HG02870 (cell line): Measurements from ENCODE around the gene FCRL2.
"Not testable (repeated sequence)": the region's sequence is repeated elsewhere in the genome, so short reads cannot be mapped to it uniquely, and the experiment has no call there.

ENCODE experiments used
- ATAC-seq: cut with Tn5 transposase; IDR thresholded peaks from one replicate; pipeline ENCODE4 v1.9.1; 2021; ENCODE audit warnings: mild to moderate bottlenecking, moderate library complexity; ENCODE audit not compliant: unreplicated experiment

FCRL2 gene

GRCh38 chr1:157758018-157758417 lies 18.9 kb downstream of the FCRL2 start:
- no peak for ATAC-seq

- ATAC-seq, result no peak
Observed at GRCh38 chr1:157753611-157754010, 23.3 kb downstream of the FCRL2 start.

GRCh38 chr1:157751283-157751682 lies 25.6 kb downstream of the FCRL2 start:
- no peak for ATAC-seq

GRCh38 chr1:157748262-157748817 lies 28.6 kb downstream of the FCRL2 start:
- ATAC-seq, result no peak

DNA sequence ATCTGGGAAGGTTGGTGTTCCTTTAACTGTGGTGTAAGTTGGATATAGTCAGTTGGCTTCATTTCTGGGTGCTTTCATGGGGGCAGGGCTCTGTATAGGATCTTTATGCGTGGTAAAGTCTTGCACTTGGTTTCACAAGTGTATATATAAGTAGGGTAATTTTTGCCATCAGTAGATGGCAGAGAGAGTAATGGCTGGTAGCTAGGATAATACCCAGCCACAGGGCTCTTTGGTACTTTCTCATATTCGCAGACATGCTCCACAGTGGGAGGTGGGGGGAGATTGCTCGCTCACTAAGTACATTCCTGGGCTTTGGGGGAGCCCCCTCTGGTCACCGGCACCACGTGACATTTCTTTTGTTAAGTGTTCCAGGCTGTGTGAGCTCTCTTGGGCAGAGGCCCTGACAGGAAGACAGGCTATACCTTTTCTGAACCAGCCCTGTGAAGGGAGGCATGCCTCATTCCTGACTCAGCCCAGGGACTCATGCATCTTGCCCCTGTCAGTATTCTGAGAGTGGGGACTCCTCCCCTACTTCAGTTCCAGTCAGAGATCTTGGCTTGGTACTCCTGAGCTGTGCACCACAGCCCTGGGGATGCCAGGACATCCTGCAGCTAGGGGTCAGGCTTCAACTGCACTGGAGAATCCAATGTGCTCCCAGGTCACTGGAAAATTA lies 37.6 kb downstream of the FCRL2 start:
- ATAC-seq, result no peak

- ATAC-seq, result not testable (repeated sequence)
Observed at GRCh38 chr1:157735991-157736390, 40.9 kb downstream of the FCRL2 start.

- ATAC-seq, result peak; percentile 48
Observed at GRCh38 chr1:157734321-157734720, 42.6 kb downstream of the FCRL2 start.

- ATAC-seq, result no peak
Observed at GRCh38 chr1:157732755-157733154, 44.2 kb downstream of the FCRL2 start.

GRCh38 chr1:157725221-157725577 lies 51.7 kb downstream of the FCRL2 start:
- no peak for ATAC-seq

DNA sequence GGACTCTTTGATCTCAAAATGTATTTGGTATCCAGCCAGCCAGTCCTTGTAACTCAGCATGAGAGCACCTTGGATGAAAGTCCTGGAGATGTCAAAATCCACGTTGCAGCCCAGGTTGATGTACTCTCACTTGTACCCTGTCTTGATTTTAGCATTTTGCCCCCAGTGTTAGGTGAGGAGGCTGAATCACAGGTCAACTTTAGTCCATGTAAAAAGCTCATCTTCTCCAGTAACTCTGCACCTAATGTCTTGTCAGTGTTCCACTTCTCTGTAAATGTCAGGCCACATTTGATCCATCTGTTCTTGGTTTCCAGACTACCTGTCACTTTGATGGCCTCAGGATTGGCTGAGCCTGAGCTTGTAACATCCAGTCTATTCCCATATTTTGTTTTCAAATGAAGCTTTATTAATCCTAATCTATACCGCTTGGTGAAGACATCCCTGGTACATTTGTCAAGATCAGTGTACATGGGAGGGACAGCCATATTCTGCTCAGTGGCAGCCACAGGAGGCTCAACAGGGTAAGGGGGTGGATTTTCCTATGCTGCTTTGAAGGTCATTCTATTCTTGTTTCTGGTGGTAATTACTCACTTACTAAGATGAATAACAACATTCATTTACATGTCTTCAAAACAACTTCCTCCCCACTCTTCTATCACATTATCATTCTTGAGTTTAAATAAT lies 52.3 kb downstream of the FCRL2 start:
- ATAC-seq, result no peak

- no peak for ATAC-seq
Observed at GRCh38 chr1:157723157-157723556, 53.8 kb downstream of the FCRL2 start.

GRCh38 chr1:157721985-157722384 lies 54.9 kb downstream of the FCRL2 start:
- no peak for ATAC-seq

GRCh38 chr1:157715736-157716135 lies 61.2 kb downstream of the FCRL2 start:
- ATAC-seq, result no peak

DNA sequence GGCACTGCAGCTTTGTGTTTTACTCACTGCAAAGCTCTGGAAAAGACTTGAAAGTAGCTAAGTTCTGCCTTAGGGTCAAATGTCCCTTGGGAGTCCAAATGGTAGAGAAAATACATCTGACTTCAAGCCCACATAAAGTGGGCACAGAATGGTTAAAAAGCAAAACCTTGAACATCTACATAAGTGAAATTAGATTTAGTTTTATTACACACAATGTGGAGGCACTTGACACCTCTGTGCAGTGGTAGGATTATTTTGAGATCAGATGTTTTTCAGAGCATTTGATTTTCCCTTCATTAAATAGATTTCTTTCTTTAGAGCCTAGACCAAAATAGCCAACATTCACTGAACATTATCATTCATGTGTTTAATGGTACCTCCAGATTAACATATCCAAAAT lies 65.1 kb downstream of the FCRL2 start:
- no peak for ATAC-seq

DNA sequence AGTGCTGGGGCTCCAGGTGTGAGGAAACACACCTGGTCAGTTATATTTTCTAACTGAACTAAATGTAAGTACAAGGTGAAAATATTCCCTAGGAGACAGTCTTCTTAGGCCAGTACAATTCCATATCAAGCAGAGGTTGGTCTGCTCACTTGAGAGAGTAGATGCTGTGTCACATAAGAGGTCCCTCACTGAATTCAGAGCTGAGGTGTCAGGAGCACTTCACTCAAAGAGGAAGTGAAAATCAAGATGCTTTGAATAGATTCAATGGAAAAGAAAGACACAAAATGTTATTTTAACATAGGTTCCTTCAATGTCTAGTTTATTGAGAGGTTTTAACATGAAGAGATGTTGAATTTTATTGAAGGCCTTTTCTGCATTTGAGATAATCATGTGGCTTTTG lies 72.1 kb downstream of the FCRL2 start:
- ATAC-seq, result no peak

- ATAC-seq, result no peak
Observed at GRCh38 chr1:157703981-157704380, 73.0 kb downstream of the FCRL2 start.

DNA sequence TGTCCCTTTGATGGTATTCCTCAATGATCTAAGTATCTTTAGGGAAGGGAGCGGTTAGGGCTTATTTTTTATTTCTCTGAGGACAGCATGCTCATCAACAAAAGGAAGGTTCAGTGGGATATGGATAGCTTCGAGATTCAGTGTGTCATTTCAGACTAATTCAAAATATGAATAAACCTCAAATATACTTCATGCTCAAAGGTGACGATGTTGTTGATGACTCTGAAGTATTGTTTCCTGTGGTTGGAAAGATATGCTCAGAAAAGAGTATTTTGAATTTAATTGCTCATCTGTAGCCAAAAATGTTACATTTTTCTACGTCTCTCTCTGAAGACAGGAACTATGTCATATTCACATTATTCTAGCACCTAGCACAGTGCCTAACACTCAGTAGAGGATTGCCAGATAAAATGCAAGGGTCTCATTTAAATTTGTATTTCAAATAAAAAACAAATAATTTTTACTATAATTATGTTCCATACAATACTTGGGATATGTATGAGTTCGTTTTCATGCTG lies 74.6 kb downstream of the FCRL2 start:
- no peak for ATAC-seq

DNA sequence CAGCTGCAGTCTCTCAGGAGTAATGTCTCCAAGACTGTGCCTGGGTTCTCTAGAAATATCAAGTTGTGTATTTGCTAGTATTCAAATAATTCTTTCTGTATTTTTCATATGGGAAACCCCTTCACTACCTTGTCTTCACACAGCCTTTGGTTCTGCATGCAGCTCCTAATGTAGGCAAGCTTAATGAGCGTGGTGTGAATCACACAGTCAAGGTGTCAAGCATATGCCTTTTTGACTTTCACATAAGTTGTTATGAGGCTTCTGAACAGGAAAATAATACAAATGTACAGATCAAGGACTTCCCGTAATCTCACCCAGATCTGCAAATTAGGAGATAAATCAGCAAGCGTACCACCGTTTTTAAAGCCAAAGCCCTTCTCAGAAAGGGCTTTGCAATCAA lies 76.2 kb downstream of the FCRL2 start, which contains the start of gene FCRL3:
Gene FCRL3 (minus strand): TSS at position 38 of the 400 bp plus-strand sequence. CDS start 280 bp downstream, outside the sequence.
- ATAC-seq, result no peak

DNA sequence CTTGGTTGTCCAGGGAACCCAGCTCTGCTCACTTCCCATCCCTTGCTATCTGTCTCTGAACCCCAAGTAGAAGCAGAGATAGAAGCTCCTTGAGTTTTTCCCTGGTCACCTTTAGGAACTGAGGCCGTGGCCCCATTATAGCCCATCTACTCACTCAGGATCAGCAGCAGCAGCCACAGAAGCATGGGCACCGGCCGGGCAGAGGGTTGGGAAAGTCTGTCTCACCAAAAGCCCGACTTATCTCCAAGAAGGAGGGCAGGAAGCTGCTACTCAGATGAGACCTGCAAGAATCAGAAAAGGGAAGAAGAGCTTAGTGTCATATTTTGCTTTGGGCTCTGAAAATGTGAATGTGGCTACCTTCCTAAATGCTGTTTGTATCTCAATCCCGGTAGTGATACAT lies 76.6 kb downstream of the FCRL2 start:
- no peak for ATAC-seq

DNA sequence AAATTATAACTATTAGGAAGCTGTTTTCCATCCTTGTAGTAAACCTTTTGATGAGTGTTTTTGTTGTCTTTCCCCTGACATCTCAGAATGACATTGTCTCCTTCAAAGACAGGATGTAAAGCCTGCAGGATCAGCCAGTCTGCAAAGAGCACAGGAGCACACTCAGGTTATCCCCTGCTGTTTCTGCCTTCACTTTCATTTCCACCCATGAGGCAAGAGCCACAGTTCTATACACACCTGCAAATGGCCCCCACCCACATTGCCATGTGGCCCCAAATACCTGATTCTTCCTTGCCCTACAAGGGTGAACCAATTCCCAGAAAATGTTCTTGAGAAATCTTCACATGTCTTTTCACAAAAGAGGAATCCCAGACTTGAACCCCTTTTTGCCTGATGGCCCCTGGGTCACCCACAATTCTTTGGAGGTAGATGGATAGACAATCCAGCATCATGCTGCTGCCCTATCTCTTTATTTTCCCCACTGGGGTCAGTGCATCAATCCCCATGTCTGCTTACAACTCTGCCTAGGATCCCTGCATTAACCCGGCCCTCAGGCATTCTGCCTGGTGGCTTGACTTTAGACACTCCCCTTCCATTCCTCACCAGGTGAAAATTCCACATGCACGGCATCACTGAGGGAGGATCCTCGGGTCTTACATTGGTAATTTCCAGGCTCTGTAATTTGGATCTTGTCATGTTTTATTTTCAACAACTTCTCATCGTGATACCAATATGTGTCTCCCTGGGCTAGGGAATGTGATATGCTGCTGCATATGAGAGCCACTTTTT lies 79.0 kb downstream of the FCRL2 start:
- ATAC-seq, result no peak

GRCh38 chr1:157696966-157697628 lies 79.8 kb downstream of the FCRL2 start:
- no peak for ATAC-seq
